HG03159 (cell line): ENCODE results near the gene TRIM13.
"Not testable (repeated sequence)": the region's sequence is repeated elsewhere in the genome, so short reads cannot be mapped to it uniquely, and the experiment has no call there.

Source experiments
- ATAC-seq: cut with Tn5 transposase; IDR thresholded peaks from one replicate; pipeline ENCODE4 v1.9.1; 2021; ENCODE audit warnings: mild to moderate bottlenecking, moderate library complexity; ENCODE audit not compliant: unreplicated experiment

TRIM13 gene

GRCh38 chr13:50055454-50055853, 58.6 kb downstream of the TRIM13 start:
- no peak for ATAC-seq

GRCh38 chr13:50060718-50061117, 63.9 kb downstream of the TRIM13 start:
- no peak for ATAC-seq

- ATAC-seq = not testable (repeated sequence)
Observed at GRCh38 chr13:50062336-50062735, 65.5 kb downstream of the TRIM13 start.

- no peak for ATAC-seq
Observed at GRCh38 chr13:50065712-50066111, 68.9 kb downstream of the TRIM13 start.
